ENCODE data around the gene IFNL1. TPM values are rescaled to one million over a fixed set of nuclear protein-coding genes. Genes with fewer than 3 reads are reported as not detected.

Gene IFNL1
- total and polyA plus RNA-seq, 9 of the 15 experiments (the other 6 are each of a cell fraction or from before 2014, with no cell fraction given), result not detected

DNA sequence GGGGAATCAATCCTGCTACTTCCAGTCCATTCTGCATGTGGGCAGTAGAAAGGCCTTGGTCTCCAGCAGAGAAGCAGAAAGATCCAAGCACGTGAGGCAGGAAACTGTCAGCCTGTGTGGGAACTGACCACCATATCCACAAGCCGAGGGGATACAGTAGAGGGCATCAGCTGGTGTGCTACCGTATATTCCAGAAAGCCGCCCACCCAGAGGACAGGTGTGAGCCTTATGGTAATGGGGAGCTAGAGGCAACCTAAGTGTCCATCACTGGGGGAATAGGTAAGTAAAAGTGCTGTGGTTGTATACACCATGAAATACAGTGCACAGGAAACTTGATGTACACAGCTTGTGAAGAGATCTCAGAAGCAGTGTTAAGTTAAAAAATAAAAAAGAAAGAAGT, 2.8 kb upstream of the IFNL1 start (continued):
- TF ChIP-seq, protein P1, sequence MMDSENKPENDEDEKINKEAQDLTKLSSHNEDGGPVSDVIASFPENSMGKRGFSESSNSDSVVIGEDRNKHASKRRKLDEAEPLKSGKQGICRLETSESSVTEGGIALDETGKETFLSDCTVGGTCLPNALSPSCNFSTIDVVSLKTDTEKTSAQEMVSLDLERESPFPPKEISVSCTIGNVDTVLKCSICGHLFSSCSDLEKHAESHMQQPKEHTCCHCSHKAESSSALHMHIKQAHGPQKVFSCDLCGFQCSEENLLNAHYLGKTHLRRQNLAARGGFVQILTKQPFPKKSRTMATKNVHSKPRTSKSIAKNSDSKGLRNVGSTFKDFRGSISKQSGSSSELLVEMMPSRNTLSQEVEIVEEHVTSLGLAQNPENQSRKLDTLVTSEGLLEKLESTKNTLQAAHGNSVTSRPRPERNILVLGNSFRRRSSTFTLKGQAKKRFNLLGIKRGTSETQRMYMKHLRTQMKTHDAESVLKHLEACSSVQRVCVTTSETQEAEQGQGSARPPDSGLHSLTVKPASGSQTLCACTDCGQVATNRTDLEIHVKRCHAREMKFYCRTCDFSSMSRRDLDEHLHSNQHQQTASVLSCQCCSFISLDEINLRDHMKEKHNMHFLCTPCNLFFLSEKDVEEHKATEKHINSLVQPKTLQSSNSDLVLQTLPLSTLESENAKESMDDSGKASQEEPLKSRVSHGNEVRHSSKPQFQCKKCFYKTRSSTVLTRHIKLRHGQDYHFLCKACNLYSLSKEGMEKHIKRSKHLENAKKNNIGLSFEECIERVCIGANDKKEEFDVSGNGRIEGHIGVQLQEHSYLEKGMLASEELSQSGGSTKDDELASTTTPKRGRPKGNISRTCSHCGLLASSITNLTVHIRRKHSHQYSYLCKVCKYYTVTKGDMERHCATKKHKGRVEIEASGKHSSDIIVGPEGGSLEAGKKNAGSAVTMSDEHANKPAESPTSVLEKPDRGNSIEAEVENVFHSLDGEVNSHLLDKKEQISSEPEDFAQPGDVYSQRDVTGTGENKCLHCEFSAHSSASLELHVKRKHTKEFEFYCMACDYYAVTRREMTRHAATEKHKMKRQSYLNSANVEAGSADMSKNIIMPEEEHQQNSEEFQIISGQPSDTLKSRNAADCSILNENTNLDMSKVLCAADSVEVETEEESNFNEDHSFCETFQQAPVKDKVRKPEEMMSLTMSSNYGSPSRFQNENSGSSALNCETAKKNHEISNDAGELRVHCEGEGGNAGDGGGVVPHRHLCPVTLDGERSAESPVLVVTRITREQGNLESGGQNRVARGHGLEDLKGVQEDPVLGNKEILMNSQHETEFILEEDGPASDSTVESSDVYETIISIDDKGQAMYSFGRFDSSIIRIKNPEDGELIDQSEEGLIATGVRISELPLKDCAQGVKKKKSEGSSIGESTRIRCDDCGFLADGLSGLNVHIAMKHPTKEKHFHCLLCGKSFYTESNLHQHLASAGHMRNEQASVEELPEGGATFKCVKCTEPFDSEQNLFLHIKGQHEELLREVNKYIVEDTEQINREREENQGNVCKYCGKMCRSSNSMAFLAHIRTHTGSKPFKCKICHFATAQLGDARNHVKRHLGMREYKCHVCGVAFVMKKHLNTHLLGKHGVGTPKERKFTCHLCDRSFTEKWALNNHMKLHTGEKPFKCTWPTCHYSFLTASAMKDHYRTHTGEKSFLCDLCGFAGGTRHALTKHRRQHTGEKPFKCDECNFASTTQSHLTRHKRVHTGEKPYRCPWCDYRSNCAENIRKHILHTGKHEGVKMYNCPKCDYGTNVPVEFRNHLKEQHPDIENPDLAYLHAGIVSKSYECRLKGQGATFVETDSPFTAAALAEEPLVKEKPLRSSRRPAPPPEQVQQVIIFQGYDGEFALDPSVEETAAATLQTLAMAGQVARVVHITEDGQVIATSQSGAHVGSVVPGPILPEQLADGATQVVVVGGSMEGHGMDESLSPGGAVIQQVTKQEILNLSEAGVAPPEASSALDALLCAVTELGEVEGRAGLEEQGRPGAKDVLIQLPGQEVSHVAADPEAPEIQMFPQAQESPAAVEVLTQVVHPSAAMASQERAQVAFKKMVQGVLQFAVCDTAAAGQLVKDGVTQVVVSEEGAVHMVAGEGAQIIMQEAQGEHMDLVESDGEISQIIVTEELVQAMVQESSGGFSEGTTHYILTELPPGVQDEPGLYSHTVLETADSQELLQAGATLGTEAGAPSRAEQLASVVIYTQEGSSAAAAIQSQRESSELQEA (IDR thresholded peaks at IDR 0.05; ENCODE audit: low read depth), result no peak
- TF ChIP-seq ELF2 (CRISPR knock-in tag; IDR thresholded peaks at IDR 0.05), result no peak

- Histone ChIP-seq H3K9me3 (replicated peaks; ENCODE audit: control insufficient read depth, insufficient read depth, low read depth, low read length) (no peaks in the 10 kb centered on the region), H3K9me1 (ENCODE audit: control insufficient read depth, insufficient read depth, low read length) (no peaks in the 10 kb centered on the region), H4K20me1 (replicated peaks; ENCODE audit: control insufficient read depth, insufficient read depth, low read length) (no peaks in the 10 kb centered on the region), H3K27ac (ENCODE audit: extremely low read depth, low read depth, low read length) (no peak overlapping the region), H3K27me3 (ENCODE audit: control insufficient read depth in 2 of 2, insufficient read depth in 2 of 2, low read length in 2 of 2) (peaks cover 4 to 14% of the 10 kb centered on the region in 2 experiments; a peak in 2 of 5 replicates), H2AFZ (ENCODE audit: low read depth, low read length) (no peak overlapping the region), H3K36me3 (ENCODE audit: control insufficient read depth, insufficient read depth, low read length) (no peaks in the 10 kb centered on the region), H3K4me1 (replicated peaks in 1 of 2; ENCODE audit: control insufficient read depth in 2 of 2, insufficient read depth in 2 of 2, low read length in 2 of 2) (peaks cover 0 to 13% of the 10 kb centered on the region in 2 experiments; a peak in 2 of 5 replicates), H3K4me3 (no peak overlapping the region), H3K79me2 (ENCODE audit: control insufficient read depth, insufficient read depth, low read length) (no peaks in the 10 kb centered on the region), H3K4me2 (ENCODE audit: insufficient read depth, low read length) (no peak overlapping the region), H3K9ac (ENCODE audit: insufficient read depth in 1 of 2, low read depth in 2 of 2, low read length in 2 of 2) (no peak overlapping the region)
- WGBS (ENCODE audit: insufficient coverage, low coverage, missing lambda C conversion rate), result 22% methylated on average over 4 of the region's 4 CpGs
- DNase-seq (ENCODE audit: extremely low read depth in 1 of 4, low spot score in 3 of 4), result no peak
- BruUV-seq (replicated peaks), result no TSS peak
- CTCF ChIA-PET (ENCODE audit: low intra/inter-chr PET ratio), result no interaction called here
- no peak for FAIRE-seq
- ATAC-seq, result no peak
- in situ Hi-C loops (cut with MboI) (no loop called here), intact Hi-C loops (cut with micrococcal nuclease) (no loop called here)
- POLR2A ChIA-PET, result interaction anchor here (1.0 to 1.5 kb wide), 3 partner anchors 9 to 54 kb away, joined by 3 read pairs; no protein-coding TSS in a partner anchor
- TF ChIP-seq ILK (tag; IDR thresholded peaks at IDR 0.05; ENCODE audit: borderline replicate concordance, low read depth) (no peak), KLF16 (IDR thresholded peaks at IDR 0.05) (no peak), NCOA2 (IDR thresholded peaks at IDR 0.05; ENCODE audit: partially characterized antibody in 2 of 2) (no peak), SRSF1 (IDR thresholded peaks at IDR 0.05; ENCODE audit: low read depth, low read length) (no peak), BHLHE40 (IDR thresholded peaks at IDR 0.05; ENCODE audit: low read length) (no peak), ELF4 (CRISPR knock-in tag; IDR thresholded peaks at IDR 0.05) (no peak), SRSF3 (IDR thresholded peaks at IDR 0.05; ENCODE audit: insufficient read depth, low read length) (no peak), ZBTB43 (CRISPR knock-in tag; IDR thresholded peaks at IDR 0.05) (no peak)
Observed at GRCh38 chr19:39296906-39297305, 699 bp downstream of the IFNL1 start.
